ENCODE results near the gene SGSM1.
"Not testable (repeated sequence)": the region's sequence is repeated elsewhere in the genome, so short reads cannot be mapped to it uniquely, and the experiment has no call there.

SGSM1 gene

DNA sequence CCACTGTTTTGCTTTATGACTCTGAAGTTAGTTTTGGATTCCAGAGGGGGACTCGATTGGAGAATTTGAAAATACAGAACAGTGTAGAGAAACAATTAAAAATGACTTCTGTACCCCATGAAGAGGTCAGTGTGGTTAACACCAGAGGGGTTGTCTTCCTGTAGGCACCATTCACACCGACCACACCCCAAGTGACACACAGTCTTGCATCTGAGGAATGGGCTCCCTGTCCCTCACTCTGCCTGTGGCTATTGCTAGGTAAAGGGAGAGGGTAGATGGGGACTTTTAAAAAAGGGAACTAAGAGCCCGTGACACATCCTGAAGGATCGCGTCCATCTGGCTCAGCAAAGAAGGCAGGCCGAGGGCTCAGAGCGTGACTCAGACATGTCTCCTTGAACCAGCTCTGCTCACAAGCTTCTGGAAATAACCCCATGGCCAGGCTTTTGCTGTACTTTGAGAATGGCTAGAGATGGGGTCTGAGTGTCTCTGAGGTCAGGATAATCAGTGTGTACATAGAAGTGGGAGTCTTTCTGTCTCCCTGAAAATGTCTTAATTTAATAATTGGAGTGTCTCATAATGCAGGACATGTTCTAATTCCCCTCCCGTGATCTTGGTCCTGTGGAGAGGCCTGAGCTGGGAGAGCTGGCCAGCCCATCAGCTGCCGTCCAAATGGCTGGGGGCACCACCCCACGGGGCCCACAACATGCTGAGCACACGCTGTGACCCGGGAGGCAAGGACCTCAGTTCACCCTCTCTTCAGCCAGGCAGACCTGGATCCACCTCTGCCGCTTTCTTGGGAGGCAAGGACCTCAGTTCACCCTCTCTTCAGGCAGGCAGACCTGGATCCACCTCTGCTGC, 39.3 kb downstream of the SGSM1 start:
- DNase-seq, result no peak

- DNase-seq, result no peak
Observed at GRCh38 chr22:24847490-24847889, 41.5 kb downstream of the SGSM1 start.

DNA sequence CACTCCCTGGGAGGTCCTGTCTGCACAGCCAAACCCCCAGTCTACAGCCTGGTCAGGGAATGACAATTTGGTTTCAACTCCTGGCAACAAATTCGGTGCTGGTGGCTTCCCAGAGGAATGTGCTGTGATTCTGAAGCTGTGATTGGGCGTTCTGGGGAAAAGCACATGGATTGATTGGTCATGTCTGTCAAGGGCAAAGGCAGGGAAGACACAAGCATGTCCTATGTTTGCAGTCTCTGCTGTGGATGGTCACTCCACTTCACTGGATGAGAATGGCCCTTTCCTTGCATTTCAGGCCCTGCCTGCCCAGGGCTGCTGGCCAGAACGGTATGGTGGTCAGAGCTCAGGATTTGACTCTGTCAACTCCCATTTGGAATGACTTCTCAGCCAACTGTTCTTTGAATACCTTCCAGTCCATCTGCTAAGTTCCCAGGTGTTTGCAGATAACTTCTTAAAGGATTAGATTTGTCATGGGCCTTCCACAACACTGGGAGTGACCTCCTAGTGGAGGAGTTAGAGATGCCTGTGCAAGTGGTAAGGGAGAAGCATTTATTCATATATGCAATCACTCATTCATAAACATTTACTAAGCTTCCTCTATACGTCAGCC, 42.7 kb downstream of the SGSM1 start:
- no peak for DNase-seq

GRCh38 chr22:24855794-24856193, 49.8 kb downstream of the SGSM1 start:
- DNase-seq, result no peak

GRCh38 chr22:24857576-24857975, 51.6 kb downstream of the SGSM1 start:
- no peak for DNase-seq

DNA sequence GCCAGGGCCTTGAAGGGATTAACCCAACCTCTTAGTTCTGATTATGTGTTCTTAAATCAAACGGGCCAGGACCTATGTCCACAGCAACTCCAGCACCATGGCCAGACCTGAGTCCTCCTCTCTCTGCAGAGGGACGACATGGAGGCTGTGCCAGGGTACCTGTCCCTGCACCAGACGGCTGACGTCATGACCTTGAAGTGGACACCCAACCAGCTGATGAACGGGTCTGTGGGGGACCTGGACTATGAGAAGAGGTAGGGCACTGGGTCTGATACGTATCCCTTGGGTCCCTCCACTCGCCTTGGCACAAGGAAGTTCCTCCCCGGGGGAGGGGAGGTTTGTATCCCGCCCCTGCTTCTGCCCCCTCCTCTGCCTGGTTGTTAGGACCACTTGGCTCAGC, 53.6 kb downstream of the SGSM1 start:
- DNase-seq, result no peak

DNA sequence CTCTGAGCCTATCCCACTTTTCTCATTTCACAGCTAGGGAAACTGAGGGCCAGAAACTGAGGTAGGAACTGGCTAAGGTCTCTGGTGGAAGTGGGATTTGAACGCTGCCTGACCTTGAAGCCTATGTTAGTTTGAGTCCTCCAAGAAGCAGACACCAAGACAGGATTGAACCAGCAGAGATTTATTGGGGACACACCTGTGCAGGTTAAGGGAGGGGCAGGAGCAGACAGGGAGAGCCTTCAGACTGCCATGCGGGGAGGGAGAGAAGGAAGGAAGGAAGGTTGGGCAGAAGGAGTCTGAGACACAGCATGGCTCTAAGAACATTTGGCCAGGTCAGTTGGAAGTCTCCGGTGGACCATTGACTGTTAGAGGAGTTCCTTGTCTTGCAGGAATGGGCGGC, 59.5 kb downstream of the SGSM1 start:
- DNase-seq, result no peak

DNA sequence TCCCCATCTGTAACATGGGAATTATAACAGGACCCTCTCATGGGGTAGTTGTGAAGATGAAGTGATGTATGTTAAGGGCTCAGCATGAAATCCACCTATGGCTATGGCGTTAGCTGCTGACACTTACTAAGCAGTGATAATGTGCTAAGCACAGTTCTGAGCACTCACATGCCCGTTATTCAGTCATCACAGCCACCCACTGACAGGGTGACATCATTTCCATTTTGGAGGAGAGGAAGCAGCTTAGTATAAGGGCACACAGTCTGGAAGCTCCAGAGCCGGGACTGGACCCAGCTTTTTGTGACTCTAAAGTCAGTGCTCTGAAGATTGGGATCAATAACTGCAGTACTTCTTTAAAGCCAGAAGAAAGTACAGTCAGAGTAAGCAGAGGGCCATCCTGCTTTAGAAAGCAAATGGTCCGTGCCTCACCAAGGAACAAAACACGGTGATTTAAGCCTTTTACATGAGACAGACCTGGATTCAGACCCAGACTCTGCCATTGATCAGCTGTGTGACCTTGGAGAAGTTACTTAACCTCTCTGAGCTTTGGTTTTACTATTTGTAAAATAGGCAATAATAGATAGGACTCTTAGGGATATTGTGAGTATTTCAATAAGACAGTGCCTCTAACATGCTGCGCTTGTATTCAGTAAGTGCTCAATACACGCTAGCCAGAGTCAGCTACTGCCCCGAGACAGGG, 61.5 kb downstream of the SGSM1 start:
- DNase-seq, result no peak

DNA sequence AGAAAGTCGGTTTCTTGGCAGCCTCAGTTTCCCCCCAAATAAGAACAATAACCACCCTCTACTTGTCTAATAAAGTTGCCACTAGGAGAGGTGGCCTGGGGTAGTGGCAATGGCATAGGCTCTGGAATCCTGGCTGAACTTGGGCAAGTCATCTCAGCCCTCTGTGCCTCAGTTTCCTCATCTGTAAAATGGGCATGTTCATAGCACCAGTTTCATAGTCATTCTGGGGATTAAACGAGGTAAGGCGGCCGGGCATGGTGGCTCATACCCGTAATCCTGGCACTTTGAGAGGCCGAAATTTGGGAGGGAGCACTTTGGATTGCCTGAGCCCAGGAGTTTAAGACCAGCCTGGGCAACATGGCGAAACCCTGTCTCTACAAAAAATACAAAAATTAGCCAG, 63.0 kb downstream of the SGSM1 start:
- DNase-seq, result no peak

DNA sequence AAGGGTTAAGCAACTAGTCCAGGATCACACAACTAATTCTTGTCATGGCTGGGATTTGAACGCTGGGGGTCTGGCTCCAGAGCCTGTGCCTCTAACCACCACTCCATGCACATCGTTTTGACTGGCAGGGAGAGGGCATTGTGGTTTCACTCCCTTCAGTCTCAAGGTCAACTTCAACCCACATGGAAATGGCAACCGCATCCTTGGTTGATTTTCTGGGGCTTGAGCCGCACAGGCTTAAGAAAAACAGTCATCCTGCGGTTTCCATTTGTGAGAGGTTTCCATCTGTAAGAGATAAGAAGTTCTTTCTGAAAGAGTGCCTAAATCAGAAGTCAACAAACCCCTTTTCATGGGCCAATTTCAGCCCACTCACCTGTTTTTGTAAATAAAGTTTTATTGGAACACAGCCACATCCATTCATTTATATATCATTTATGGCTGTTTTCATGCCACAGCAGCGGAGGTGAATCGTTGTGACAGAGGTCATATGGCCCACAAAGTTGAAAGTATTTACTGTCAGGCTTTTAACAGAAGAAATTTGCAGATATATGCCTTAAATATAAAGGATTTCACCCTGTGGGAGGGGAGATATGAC, 65.7 kb downstream of the SGSM1 start:
- no peak for DNase-seq

DNA sequence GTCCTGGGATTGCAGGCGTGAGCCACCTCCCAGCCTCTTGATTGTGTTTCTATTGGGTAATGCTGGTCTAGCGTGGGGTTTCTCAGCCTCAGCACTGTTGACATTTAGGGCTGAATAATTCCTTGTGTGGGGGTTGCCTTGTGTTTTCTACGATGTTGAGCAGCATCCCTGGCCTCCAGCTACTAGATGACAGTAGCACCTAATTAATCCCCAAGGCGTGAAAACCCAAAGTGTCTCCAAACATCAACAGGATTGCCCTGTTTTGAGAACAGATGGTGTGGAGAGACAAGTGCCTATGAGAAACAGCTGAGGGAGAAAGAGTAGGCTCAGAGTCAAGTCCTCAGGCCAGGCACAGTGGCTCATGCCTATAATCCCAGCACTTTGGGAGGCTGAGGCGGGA, 67.2 kb downstream of the SGSM1 start:
- DNase-seq, result no peak

DNA sequence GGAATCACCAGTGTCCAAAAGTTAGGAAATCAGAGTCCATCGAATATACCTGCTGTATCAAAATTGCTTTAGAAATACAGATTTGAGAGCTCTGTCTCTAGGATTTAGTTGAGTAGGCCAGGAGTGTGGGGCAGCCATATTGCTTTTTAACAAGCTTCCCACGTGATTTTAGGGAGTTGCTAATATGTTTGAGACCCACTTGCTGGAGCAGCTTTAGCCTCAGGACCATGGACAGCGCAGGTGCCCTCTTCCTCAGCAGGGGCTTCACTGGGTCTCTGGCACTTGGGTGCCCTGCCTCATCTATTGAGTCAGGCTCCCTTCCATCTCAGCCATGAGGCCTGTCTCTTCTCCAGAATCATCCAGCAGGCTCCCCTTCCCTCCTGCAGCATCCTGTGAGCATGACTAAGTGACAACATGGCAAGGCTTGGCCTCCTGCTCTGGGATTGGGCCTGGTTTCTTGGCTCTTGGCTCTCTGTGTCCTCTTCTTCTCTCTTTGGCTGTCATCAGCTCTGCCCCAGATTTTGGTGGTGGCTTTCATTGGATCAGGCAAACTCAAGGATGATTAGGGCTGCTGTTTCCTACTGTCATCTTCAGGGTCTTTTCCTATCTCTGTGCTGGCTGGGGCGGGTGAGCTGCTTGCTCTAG, 70.0 kb downstream of the SGSM1 start:
- no peak for DNase-seq

DNA sequence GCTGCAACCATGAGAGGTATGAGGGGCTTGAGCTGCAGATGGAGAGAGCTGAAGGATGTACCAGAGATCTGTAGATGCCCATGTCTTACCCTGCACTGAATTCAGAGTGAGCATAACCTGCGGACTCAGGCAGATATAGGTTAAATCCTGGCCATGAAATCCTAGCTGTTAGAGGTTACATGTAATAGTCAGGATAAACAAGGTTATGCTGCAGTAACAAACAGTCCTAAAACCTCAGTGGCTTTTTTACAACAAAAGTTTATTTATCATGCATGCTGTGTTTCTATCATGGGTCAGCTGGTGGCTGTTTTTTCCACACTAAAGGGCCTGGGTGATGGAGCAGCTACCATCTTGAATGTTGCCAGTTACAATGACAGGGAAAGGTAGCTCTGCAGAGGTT, 70.7 kb downstream of the SGSM1 start:
- no peak for DNase-seq

- DNase-seq, result no peak
Observed at GRCh38 chr22:24878969-24879368, 73.0 kb downstream of the SGSM1 start.

- DNase-seq, result no peak
Observed at GRCh38 chr22:24883432-24883831, 77.4 kb downstream of the SGSM1 start.

DNA sequence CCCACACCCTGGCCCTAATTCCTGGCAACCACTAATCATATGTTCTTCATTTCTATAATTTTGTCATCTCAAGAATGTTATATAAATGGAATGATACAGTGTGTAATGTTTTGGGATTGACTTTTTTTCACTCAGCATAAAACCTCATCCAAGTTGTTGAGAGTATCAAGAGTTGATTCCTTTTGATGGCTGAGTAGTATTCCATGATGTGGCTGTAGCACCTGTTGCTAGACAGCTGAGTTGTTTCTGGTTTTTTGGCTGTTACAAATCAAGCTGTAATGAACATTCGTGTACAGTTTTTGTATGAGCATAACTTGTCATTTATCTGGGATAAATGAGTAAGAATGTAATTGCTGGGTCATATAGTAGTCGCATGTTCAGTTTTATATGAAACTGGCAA, 81.2 kb downstream of the SGSM1 start:
- no peak for DNase-seq

GRCh38 chr22:24893341-24894070, 87.5 kb downstream of the SGSM1 start:
- no peak for DNase-seq

GRCh38 chr22:24894220-24894975, 88.4 kb downstream of the SGSM1 start:
- no peak for DNase-seq

DNA sequence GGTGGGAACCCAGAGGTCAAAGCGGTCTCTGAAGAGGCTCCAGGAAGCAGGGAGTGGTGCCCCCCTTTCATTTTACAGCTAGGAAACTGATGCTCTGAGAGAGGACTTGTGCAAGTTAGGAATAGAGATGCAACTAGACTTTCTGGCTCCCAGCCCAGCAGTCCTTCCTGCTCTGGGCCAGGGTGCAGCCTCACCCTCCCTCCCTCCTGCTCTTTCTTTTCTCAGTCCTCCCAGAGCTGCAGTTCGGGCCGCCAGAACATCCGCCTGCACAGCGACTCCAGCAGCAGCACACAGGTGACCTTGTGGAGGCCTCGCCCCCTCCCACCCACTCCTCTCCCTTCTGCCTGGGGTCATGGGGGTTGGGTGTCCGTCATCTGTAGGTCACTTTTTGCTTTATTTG, 89.0 kb downstream of the SGSM1 start:
- no peak for DNase-seq

GRCh38 chr22:24901448-24901847, 95.4 kb downstream of the SGSM1 start:
- no peak for DNase-seq

- DNase-seq, result no peak
Observed at GRCh38 chr22:24905909-24906308, 99.9 kb downstream of the SGSM1 start.

GRCh38 chr22:24907101-24907500, 101.1 kb downstream of the SGSM1 start:
- not testable (repeated sequence) for DNase-seq
